ENCODE data around the gene POU2AF2. TPM values are rescaled to one million over a fixed set of nuclear protein-coding genes. Genes with fewer than 3 reads are reported as not detected.

The POU2AF2 gene
- total RNA-seq, 1 experiment from 2014 or later, result not detected

DNA sequence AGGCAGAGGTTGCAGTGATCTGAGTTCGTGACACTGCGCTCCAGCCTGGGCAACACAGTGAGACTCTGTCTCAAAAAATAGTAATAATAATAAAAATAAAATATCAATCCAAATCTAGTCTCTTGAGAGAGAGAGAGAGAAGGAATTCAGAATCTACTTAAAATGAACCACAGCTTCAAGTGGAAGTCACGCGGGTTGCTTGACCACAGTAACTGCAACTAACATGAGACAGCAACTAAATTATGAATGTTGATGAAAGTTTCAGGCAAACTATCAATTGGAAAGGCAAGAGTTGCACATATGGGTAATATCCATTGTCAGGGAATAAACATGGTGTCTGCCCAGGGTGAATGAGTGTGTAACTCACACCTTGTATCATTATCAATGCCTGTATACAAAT is 12.5 kb downstream of the POU2AF2 start:
- no peak overlapping the region for H3K4me3 Mint-ChIP-seq
- H3K4me1 Mint-ChIP-seq, result no peaks in the 10 kb centered on the region
- no peak overlapping the region for H2BK20ac ChIP-seq (ENCODE audit: low read depth, low read length, poor library complexity, severe bottlenecking)
- H3K23ac ChIP-seq (ENCODE audit: insufficient read length, low read depth, low read length), result no peak overlapping the region
- H4K5ac ChIP-seq (ENCODE audit: insufficient read length, low read depth, low read length), result no peak overlapping the region
- no peak overlapping the region for H2AK5ac ChIP-seq (ENCODE audit: insufficient read length, low read length)
- no peaks in the 10 kb centered on the region for H3K79me1 ChIP-seq (ENCODE audit: insufficient read depth, low read depth, low read length, poor library complexity, severe bottlenecking)
- H3K18ac ChIP-seq (ENCODE audit: insufficient read length, low read depth, low read length), result no peak overlapping the region
- no peaks in the 10 kb centered on the region for H3K27me3 ChIP-seq (ENCODE audit: insufficient read depth, low read length)
- no peaks in the 10 kb centered on the region; the same call in 1 of the 2 replicates for H3K27me3 Mint-ChIP-seq (ENCODE audit: low read depth)
- WGBS (ENCODE audit: extremely low coverage, insufficient read length, low lambda C conversion rate), result no CpG with 5 or more reads among the region's 4 CpGs
- H2BK120ac ChIP-seq (ENCODE audit: low read depth, low read length, poor library complexity, severe bottlenecking), result no peak overlapping the region
- no peaks in the 10 kb centered on the region for H3K36me3 Mint-ChIP-seq (ENCODE audit: insufficient read depth in 1 of 3, low read depth in 3 of 3)
- H3K9ac ChIP-seq (ENCODE audit: extremely low read depth, insufficient read length, low read length), result no peak overlapping the region
- H3K27ac Mint-ChIP-seq, result no peak overlapping the region
- H3K23me2 ChIP-seq (ENCODE audit: insufficient read length, low read depth, low read length, poor library complexity, severe bottlenecking), result no peaks in the 10 kb centered on the region
- no peak overlapping the region for H3T11ph ChIP-seq (ENCODE audit: low read length)
- H3K4me2 ChIP-seq (ENCODE audit: insufficient read depth, insufficient read length, low read length), result no peak overlapping the region
- H3K56ac ChIP-seq (ENCODE audit: insufficient read length, low read depth, low read length), result no peak overlapping the region
- H4K8ac ChIP-seq (replicated peaks; ENCODE audit: insufficient read length, low read depth, low read length), result no peak overlapping the region
- no peaks in the 10 kb centered on the region for H3K9me3 Mint-ChIP-seq
- H3K79me2 ChIP-seq (ENCODE audit: insufficient read depth, low read length), result no peaks in the 10 kb centered on the region
- TF ChIP-seq, protein P1, sequence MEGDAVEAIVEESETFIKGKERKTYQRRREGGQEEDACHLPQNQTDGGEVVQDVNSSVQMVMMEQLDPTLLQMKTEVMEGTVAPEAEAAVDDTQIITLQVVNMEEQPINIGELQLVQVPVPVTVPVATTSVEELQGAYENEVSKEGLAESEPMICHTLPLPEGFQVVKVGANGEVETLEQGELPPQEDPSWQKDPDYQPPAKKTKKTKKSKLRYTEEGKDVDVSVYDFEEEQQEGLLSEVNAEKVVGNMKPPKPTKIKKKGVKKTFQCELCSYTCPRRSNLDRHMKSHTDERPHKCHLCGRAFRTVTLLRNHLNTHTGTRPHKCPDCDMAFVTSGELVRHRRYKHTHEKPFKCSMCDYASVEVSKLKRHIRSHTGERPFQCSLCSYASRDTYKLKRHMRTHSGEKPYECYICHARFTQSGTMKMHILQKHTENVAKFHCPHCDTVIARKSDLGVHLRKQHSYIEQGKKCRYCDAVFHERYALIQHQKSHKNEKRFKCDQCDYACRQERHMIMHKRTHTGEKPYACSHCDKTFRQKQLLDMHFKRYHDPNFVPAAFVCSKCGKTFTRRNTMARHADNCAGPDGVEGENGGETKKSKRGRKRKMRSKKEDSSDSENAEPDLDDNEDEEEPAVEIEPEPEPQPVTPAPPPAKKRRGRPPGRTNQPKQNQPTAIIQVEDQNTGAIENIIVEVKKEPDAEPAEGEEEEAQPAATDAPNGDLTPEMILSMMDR (conservative IDR thresholded peaks at IDR 0.05), result no peak
- no peaks in the 10 kb centered on the region for H3K4me1 ChIP-seq (ENCODE audit: insufficient read depth, low read length)
- no peak overlapping the region for H2BK12ac ChIP-seq (ENCODE audit: insufficient read length, low read depth, low read length)
- H3K9me3 ChIP-seq (ENCODE audit: control insufficient read depth, low read depth, low read length), result no peaks in the 10 kb centered on the region
- H4K20me1 ChIP-seq (ENCODE audit: control insufficient read depth, insufficient read depth, insufficient read length), result no peaks in the 10 kb centered on the region
- no peak overlapping the region for H3K27ac ChIP-seq (ENCODE audit: insufficient read length, low read depth, low read length)
- no peak overlapping the region for H2BK5ac ChIP-seq (ENCODE audit: insufficient read length, low read length)
- H2AFZ ChIP-seq (ENCODE audit: low read length), result no peak overlapping the region
- no peak overlapping the region for H2BK15ac ChIP-seq (ENCODE audit: low read depth, low read length)
- no peak overlapping the region for H3K4ac ChIP-seq (ENCODE audit: low read depth, low read length)
- DNase-seq, result no peak
- H4K91ac ChIP-seq (ENCODE audit: insufficient read length, low read depth, low read length), result no peak overlapping the region
- H3K14ac ChIP-seq (ENCODE audit: insufficient read depth, low read length), result no peak overlapping the region

All from H9 (cell line).